ENCODE data around the gene APBA2.

Gene APBA2

DNA sequence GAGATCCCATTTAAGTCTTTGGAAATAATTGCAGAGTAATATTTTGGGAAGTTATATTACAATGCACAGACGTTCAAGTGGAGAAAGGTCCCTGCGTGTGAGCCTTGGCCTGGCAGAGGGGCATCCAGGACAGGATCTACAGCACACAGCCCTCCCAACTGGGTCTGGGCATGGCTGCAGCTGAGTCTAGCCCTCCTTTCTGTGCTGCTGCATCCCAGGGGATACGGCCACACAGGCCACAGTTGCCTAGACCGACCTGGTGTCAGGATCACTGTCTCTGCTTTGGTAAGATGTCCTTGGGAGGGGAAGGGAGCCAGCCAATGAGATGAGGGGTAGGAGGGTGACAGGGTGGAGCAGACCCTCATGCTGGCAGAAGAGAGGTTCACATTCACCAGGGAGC lies 46.1 kb downstream of the APBA2 start:
- no peaks in the 10 kb centered on the region for H3K36me3 ChIP-seq (ENCODE audit: insufficient read depth, low read length)
- no peak overlapping the region for H3K4me2 ChIP-seq (ENCODE audit: low read depth, low read length, poor library complexity, severe bottlenecking)
- no peak for TF ChIP-seq EZH2phosphoT487 (IDR thresholded peaks at IDR 0.05; ENCODE audit: borderline replicate concordance)
- TF ChIP-seq, protein P1, sequence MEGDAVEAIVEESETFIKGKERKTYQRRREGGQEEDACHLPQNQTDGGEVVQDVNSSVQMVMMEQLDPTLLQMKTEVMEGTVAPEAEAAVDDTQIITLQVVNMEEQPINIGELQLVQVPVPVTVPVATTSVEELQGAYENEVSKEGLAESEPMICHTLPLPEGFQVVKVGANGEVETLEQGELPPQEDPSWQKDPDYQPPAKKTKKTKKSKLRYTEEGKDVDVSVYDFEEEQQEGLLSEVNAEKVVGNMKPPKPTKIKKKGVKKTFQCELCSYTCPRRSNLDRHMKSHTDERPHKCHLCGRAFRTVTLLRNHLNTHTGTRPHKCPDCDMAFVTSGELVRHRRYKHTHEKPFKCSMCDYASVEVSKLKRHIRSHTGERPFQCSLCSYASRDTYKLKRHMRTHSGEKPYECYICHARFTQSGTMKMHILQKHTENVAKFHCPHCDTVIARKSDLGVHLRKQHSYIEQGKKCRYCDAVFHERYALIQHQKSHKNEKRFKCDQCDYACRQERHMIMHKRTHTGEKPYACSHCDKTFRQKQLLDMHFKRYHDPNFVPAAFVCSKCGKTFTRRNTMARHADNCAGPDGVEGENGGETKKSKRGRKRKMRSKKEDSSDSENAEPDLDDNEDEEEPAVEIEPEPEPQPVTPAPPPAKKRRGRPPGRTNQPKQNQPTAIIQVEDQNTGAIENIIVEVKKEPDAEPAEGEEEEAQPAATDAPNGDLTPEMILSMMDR (conservative IDR thresholded peaks at IDR 0.05; ENCODE audit: low read length): no peak
- H4K20me1 ChIP-seq (ENCODE audit: insufficient read depth, low read length, poor library complexity, severe bottlenecking): no peaks in the 10 kb centered on the region
- peaks cover 90% of the 10 kb centered on the region for H3K79me2 ChIP-seq (ENCODE audit: insufficient read depth, low read length)
- H3K4me3 ChIP-seq (ENCODE audit: low read length, poor library complexity, severe bottlenecking): no peak overlapping the region
- no peak overlapping the region for H3K9ac ChIP-seq (ENCODE audit: low read depth, low read length, poor library complexity, severe bottlenecking)
- H2AFZ ChIP-seq (ENCODE audit: low read length): no peak overlapping the region
- H3K27me3 ChIP-seq (ENCODE audit: insufficient read depth, low read length, poor library complexity, severe bottlenecking): no peaks in the 10 kb centered on the region
- H3K9me3 ChIP-seq (ENCODE audit: insufficient read depth, low read depth, low read length): no peaks in the 10 kb centered on the region
- peaks cover 43% of the 10 kb centered on the region for H3K4me1 ChIP-seq (ENCODE audit: insufficient read depth, low read length, poor library complexity, severe bottlenecking)
- H3F3A ChIP-seq (ENCODE audit: low read depth): peaks cover 12% of the 10 kb centered on the region
- H3K9me2 ChIP-seq (replicated peaks; ENCODE audit: low read depth, low read length): no peaks in the 10 kb centered on the region

DNA sequence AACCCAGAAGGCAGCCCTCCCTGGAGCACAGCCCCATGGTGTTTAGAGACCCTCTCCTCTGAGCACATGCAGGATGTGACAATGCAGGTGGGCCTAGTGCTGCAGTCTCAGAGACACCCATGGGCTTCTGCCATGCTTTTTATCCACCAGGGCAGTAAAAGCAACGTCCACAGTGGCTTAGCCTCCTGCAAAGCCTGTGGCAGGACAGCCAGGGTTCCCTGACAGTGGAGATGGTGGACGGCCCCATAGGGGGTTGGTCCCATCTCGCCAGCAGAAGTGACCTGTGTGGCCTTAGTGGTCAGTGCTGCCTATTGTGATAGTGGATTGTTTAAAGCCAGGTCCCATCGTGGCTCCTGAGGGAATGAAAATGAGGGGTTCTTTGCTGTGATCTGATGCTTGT lies 46.6 kb downstream of the APBA2 start:
- Histone ChIP-seq H4K20me1 (ENCODE audit: insufficient read depth, low read length, poor library complexity, severe bottlenecking) (no peaks in the 10 kb centered on the region), H3K4me2 (ENCODE audit: low read depth, low read length, poor library complexity, severe bottlenecking) (no peak overlapping the region), H3F3A (ENCODE audit: low read depth) (peaks cover 17% of the 10 kb centered on the region), H3K27me3 (ENCODE audit: insufficient read depth, low read length, poor library complexity, severe bottlenecking) (no peaks in the 10 kb centered on the region), H3K9ac (ENCODE audit: low read depth, low read length, poor library complexity, severe bottlenecking) (no peak overlapping the region), H3K4me3 (ENCODE audit: low read length, poor library complexity, severe bottlenecking) (no peak overlapping the region), H2AFZ (ENCODE audit: low read length) (no peak overlapping the region), H3K36me3 (ENCODE audit: insufficient read depth, low read length) (no peaks in the 10 kb centered on the region), H3K4me1 (ENCODE audit: insufficient read depth, low read length, poor library complexity, severe bottlenecking) (peaks cover 48% of the 10 kb centered on the region), H3K9me2 (replicated peaks; ENCODE audit: low read depth, low read length) (no peaks in the 10 kb centered on the region), H3K9me3 (ENCODE audit: insufficient read depth, low read depth, low read length) (no peaks in the 10 kb centered on the region), H3K79me2 (ENCODE audit: insufficient read depth, low read length) (peaks cover 91% of the 10 kb centered on the region)
- no peak for TF ChIP-seq EZH2phosphoT487 (IDR thresholded peaks at IDR 0.05; ENCODE audit: borderline replicate concordance)
- TF ChIP-seq, protein P1 (conservative IDR thresholded peaks at IDR 0.05; ENCODE audit: low read length): no peak

DNA sequence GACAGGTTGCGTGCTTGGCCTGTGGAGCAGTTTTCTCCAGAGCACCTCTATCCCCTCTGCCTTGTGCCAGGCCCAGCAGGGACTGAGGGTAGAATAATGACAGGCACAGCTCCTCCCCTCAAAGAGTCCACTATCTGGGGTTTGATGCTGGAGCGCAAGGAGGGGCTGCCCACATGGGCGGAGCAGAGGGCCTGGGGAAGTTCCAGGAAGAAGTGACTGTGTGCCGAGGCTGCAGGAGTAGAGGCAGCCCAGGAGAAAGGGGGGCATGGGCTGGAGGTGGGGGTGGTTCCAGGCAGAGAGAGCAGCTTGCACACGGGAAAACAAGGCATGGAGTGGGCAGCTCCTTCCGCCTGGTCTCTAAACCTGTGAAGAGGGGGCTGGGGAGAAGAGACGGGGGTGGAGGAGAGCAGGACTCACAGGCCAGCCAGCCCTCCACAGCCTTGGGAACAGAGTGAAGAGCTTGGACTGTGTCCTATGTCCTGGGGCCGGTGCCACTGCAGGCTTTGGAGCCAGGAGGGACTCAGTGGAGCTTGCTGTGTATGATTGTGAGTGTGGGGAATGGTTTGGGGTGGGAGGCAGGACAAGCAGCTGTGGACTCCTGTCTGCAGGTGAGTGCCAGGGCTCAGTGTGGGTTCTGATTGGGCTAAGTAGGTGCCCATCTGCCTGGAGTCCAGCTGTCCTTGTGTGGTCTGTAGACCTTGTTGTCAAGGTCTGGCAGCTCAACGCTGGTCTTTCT lies 48.1 kb downstream of the APBA2 start:
- Histone ChIP-seq H3K9me2 (replicated peaks; ENCODE audit: low read depth, low read length) (no peaks in the 10 kb centered on the region), H3K27me3 (ENCODE audit: insufficient read depth, low read length, poor library complexity, severe bottlenecking) (no peaks in the 10 kb centered on the region), H3F3A (ENCODE audit: low read depth) (peaks cover 28% of the 10 kb centered on the region), H2AFZ (ENCODE audit: low read length) (no peak overlapping the region), H4K20me1 (ENCODE audit: insufficient read depth, low read length, poor library complexity, severe bottlenecking) (no peaks in the 10 kb centered on the region), H3K9me3 (ENCODE audit: insufficient read depth, low read depth, low read length) (no peaks in the 10 kb centered on the region), H3K79me2 (ENCODE audit: insufficient read depth, low read length) (peaks cover 80% of the 10 kb centered on the region), H3K36me3 (ENCODE audit: insufficient read depth, low read length) (no peaks in the 10 kb centered on the region), H3K9ac (ENCODE audit: low read depth, low read length, poor library complexity, severe bottlenecking) (peak overlapping the region; percentile 87), H3K4me2 (ENCODE audit: low read depth, low read length, poor library complexity, severe bottlenecking) (peak overlapping the region; percentile 80), H3K4me1 (ENCODE audit: insufficient read depth, low read length, poor library complexity, severe bottlenecking) (peaks cover 52% of the 10 kb centered on the region), H3K4me3 (ENCODE audit: low read length, poor library complexity, severe bottlenecking) (peak overlapping the region; percentile 77)
- no peak for TF ChIP-seq EZH2phosphoT487 (IDR thresholded peaks at IDR 0.05; ENCODE audit: borderline replicate concordance)
- TF ChIP-seq, protein P1 (conservative IDR thresholded peaks at IDR 0.05; ENCODE audit: low read length): no peak
